ENCODE data around the gene GDF7.

The GDF7 gene

DNA sequence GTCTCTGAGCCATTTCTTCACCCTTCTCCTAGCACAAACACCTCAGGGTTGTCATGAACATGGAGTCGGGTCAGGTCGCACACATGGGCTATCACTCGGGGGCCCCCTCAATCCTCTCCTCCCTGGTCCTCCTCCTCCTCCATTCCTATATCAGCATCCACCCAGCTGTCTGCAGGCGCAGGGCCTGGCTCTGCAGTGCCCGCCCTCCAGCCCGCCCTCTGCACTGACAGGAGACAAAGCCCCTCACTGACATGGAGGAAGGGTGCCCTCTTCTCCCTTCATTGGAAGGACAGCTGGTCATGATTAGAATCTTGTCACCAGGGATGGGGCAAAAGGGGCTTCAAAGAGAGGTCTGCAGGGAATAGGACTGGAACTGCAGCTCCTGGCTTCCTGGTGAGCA, 37.8 kb upstream of the GDF7 start:
- DNase-seq (ENCODE audit: low read depth), result no peak

DNA sequence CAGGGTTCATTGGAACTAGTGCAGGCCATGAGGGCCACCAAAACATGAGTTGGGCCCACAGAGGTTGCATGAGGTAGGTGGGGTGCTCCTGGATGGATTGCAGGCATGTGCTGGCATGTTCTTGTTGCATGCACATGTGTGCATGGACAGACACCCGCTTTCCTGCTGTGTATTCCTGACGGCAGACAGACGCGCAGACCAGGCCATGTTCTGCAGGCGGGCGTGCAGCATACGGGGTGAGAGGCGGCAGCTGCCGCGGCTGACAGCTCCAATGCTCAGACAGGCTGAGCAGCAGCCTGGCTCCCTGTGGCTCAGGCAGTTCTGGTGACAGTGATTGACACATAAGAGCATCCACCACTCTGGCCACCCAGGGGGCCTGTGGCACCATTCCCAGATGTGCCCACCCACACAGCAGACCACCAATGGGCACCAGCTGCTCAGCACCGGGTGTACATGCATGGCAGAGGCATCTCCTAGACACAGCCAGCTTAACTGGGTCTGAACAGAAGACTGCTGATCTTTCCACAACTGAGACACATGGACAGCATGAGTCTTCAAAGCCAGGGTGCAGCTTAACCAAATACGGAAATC, 37.3 kb upstream of the GDF7 start:
- DNase-seq (ENCODE audit: low read depth), result no peak

DNA sequence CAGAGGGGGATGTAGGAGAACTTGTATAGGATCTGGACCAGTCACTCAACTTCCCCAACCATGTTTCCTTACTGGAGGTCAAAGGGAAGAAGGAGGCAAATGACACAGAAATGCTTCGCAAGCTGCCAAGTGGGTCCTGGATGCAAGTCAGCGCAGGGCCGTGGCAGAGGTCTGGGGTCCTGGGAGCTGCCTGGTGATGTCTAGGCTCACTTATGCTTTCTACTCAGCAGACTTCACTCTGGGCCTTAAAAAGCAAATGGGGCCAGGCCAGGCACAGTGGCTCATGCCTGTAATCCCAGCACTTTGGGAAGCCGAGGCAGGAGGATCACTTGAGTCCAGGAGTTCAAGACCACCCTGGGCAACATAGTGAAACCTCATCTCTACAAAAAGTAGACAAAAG, 36.0 kb upstream of the GDF7 start:
- DNase-seq (ENCODE audit: low read depth), result no peak

DNA sequence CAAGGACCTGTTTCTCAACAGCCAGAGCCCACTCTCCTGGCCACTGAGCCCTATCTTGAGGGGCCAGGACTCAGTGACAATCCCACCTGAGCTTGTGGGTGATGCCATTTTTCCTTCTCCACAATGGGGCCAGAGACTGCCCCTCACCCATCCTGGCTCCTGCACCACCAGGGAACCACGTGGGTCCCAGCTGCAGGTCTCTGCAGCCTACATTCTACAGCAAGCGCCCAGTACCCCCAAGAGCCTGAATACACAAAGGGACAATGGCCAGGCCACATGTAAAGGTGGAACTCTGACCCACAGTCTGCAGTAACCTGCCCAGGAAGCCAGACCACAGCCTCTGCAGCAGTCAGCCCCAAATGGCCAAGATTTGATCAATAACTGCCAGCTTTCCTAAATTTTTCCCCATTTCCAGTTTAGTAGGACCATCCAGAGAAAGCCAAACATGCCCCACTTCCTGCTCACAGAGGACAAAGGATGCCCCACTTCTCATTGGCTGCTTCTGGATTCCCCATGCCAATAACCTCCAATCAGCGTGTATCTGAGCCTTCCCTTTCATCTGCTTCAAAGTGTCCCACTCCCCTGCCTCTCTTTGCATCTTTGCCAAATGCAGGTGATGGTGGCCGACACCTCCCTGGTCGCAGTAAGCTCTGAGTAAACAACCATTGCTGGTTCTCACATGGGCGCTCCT, 35.2 kb upstream of the GDF7 start:
- no peak for DNase-seq (ENCODE audit: low read depth)

DNA sequence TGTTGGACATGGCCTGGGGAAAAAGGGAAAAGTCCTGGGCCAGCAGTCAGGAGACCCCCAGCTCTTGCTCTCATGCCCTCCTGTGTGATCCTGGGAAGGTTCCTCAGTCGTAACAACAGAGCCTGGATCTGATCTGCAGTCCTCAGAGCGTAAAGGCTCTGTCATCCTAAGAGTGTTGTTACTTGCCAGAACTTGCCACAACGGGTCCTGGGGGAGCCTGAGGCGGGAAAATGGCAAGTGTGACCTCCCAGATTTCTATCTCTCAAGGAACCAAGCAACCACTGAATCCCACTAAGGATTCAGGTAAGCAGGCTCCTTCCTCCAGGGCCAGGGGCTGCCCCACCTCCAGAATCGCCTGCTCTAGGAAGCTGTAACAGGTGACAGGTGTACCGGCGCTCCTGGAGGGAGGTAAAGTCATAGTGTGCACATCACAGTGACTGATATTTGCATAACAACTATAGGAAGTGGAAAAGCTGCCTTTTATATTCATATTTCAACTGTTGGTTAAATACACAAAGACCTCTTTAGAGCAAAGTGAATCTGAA, 34.4 kb upstream of the GDF7 start:
- DNase-seq (ENCODE audit: low read depth), result no peak

DNA sequence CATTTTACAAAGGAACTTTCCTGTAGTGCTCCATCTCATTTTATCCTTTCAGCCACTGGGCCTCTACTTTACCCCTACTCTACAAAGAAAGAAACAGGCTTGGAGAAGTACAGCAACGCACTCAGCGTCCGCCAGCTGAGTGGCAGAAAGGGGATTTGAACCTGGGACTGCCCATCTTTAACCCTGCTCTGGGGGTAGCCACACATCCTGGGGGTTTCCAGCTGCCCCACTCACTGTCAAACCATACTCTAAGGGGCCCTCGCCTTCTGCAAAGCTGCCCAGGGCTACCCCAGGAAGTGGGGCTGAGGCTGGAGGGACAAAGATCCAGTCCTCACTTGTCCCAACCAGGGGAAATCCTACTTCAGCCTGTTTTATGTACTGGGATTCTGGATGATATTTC, 33.9 kb upstream of the GDF7 start:
- DNase-seq (ENCODE audit: low read depth), result no peak

DNA sequence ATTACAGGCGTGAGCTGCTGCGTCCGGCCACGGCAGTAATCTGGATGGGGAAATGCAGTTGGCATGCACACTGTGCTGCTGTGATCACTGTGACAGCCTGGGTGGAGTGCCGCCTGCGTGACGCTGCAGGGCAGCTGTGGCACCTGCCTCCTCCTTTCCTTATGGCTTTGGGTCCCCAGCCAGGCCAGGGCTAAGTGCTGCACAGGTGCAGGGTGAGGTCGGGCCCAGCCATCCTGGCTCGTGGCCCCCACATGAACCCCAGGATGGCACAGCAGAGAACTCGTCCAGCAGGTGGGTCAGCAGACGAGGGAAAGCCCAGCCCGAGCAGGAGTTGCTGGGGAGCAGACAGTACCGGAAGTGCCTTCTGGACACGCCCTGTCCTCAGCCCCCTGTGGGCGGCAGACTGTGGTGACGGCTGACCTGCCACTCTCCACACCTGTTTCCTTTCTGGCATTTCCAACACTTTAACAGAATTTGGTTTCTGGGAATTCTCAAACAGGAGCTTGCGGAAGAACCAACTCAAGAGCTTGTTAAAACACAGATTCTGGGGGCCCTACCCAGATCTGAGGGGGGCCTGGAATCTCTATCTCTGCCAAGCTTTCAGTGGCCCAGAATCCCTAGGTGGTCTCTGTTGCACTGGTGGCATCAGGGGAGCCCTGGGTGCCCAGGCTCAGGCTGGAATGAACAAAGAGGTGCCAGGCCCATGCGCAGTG, 33.0 kb upstream of the GDF7 start:
- no peak for DNase-seq (ENCODE audit: low read depth)

DNA sequence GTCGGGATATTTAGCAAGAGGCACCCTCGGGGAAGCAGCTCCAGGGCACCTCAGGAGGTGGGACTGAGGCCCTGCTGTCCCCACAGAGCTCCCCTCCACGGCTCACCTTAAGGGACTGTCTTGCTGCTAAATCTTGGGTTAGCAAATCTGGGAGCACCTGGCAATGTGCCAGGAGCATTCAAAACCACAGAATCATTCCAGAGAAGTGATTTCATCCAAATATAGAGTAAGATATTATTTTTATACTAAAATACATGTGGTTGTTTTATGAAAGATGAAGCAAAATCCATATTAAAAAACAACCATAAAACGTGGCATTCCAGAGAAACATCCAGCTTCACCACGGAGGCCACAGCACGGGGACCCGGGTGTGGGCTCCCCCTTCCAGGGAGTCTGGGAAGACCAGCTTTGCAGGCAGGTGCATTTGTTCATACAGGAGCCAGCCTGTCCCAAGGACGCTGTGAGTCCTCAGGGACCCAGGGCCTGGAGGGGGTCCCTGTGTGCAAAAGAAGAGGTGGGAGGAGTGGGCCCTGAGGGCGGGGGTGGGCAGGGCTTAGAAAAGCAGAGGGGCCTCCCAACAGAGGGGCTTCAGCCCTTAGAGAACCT, 32.3 kb upstream of the GDF7 start:
- peak; percentile 27 for DNase-seq (ENCODE audit: low read depth)

DNA sequence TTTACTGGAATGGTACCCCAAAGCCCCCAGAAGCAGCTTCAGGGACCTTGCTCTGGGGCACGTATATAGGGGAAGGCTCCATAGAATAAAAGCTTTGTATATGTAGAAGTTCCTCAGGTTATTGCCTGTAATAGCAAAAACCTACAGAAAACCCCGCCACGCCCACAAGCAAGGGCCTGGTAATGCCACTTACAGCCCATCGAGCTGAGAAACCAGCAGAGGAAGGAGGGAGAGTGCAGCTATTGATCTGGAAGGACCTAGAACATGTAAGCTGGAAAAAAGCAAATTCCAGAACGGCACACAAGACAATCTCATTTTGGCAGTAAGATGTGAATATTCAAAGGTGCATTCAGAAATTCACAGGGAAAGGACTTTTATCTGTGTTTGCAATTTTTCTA, 31.8 kb upstream of the GDF7 start:
- DNase-seq (ENCODE audit: low read depth), result no peak

DNA sequence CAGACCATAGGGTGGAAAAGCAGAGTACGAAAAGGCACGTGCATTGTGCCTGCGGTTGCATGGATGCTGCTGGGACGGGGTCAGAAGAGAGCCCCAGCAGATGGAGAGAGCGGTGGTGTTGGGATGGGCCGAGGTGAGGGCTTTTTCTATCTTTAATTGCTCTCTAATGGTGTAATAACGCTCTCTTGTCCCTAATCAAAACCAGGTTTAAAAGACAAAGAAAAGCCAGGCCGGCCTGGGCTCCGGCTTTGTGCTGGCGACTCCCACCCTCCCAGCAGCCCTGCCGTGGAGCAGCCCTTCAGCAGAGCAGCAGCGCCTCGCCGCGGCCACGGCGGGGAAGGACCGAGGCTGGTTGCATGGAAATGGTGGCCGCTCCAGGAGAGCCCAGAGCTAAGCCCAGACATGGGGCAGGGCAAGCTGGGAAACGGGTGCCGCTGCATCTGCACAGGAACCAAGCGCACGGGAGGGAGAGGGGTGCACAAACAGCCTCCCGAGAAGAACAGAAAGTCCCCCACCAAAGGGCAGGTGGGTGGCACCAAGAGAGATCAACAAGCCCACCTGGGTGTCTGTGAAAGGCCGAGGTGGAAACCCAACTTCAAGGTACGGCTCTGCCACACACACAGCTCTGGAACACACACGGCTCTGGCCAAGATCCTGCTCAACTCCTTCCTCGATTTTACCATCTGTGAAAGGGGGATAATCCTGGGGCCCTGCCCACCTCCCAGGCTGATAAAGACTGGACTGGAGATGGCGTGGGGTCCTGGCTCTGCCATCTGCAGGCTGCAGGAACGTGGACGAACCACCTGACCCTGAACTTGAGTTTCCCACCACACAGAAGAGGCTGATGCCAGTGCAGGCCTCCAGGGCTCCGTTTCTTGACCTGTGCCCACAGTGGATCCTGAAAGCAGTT, 31.0 kb upstream of the GDF7 start:
- peak; percentile 75 for DNase-seq (ENCODE audit: low read depth)

DNA sequence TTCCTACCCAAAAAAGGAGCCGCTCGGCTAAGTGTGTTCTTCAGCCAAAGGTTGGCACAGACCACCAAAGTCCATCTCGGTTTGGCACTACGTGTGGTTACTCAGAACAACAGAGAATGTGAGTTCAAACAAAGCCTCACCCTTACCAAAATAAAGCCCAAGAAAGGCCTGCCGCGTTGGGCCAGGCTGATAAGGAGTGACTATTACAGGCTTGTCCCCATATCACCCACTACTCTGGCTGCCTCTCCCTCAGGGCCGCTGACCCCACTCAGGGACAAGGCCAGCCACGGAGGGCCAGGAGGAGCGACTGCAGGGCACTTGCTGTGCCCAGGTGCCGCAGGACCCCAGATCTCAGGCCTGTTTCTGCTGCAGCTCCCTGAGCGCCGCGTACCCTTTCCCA, 29.8 kb upstream of the GDF7 start:
- DNase-seq (ENCODE audit: low read depth), result no peak

DNA sequence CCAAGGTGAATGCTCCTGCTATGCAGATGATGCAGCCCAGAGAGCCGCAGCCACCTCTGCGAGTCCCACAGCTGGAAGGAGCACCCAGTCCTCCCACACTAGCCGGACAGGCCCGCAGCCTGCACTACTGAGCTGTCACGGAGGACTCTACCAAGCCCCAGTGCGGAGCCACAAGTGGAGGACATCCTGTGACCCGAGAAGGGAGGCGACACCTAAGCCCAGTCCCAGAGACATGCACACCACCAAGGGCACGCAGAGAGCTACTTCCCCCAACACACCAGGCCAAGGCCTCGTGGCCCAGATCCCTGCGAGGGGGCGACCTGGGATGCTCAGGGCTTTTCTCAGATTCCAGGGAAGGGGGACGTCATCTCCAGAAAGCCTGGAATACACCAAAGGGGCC, 28.9 kb upstream of the GDF7 start:
- no peak for DNase-seq (ENCODE audit: low read depth)

DNA sequence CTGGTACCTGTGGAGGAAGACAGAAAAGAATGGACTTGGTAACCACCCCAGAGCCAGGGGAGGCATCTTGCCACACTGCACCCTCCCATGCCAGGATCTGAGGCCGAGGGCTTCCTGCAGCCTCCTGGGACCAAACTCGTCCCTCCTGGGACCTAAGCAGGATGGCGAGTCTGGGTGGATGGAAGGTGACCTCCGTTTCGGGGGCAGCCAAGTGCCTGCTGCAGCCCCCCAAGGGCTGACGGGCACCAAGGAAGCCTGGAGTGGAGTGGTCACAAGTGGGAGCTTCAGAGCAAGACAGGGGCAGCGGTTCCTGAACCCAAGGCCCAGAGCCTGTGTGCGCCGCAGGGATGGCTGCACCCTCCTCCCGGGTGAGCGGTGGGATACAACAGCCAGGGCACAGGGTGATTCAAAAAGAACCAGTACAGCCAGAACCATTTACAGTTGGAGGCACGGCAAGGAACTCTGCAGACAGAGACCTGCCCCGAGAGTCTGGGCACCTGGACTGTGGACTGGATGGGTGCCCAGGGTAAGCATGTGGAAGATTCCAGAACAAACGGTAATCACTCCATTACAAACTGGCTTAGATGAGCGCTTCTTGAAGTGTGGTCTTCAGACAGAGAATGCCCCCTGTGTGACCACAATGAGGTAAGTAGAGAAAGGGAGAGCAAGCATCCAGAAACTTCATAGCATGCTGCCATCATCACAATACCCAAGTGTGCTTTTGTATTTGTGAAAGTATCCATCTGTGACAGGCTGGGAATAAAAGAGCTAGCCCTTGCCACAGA, 28.1 kb upstream of the GDF7 start:
- DNase-seq (ENCODE audit: low read depth), result no peak

DNA sequence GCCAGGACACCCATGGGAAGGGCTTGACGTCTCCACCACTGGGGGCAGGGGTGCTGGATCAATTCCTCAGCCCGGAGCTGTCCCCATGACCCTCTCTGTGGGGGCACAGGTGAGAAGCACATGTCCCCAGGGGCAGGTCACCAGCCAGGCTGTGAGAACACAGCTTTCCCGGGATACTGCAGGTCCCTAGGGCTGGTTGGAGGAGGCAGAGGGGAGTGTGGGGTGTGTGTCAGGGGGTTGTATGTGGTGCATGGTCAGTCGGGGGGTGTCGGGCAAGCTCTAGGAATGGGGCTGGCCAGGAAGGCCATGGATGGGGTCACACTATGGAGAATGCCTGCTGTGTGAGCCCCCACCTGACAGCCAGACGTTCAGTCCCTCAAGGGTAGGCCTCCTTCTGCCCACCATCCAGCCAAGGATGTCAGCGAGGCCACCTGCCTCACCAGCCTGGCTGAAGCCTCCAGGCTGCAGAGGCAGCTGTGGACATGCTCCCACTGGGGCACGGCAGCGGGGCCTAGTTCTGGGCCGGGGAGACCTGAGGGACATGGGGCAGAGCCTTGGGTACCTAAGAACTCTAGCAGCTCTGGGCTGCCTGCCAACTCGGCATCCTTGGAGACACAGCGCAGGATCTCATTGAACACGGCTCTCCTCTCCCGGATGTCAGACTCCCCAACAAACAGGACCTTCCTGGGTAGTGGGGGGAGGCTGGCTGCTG, 26.4 kb upstream of the GDF7 start:
- no peak for DNase-seq (ENCODE audit: low read depth)

DNA sequence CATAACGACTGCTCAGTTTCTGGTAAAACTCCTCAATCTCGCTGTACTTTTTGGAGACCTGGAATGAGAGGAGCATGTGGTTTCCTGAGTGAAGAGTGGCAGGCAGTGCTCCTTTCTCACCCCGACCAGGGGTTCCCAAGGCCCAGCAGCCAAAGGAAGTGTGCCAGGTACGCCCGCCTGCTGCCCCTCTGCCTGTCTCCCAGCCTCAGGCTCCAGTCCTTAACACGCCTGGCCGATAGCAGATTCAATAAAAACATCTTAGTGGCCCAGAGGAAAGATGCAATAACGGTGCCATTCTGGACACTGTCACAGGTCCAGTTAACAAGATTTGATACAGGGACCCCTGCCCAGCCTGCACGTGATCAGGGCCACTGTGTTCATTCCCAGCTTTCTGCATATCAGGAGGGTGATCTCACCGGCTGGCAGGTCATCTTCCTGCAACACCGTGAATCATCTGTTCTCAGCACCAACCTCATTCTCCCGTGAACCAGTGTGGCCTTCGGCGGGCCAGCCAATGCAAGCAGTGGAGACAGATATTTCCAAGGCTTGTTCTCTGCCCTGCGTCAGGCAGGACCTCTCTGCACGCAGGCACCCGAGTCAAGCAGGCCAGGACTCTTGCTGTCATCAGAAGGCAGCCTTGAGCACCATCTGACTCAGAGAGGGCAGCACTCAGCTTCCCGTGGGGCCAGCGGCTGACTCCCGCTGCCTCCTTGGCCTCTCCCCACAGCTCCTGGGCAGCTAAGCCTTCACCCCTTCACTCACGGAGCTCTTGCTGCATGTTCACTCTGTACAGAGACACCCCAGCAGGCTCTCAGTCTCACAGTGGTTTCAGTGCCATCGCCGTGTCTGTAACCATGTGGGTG, 25.6 kb upstream of the GDF7 start:
- DNase-seq (ENCODE audit: low read depth), result no peak

DNA sequence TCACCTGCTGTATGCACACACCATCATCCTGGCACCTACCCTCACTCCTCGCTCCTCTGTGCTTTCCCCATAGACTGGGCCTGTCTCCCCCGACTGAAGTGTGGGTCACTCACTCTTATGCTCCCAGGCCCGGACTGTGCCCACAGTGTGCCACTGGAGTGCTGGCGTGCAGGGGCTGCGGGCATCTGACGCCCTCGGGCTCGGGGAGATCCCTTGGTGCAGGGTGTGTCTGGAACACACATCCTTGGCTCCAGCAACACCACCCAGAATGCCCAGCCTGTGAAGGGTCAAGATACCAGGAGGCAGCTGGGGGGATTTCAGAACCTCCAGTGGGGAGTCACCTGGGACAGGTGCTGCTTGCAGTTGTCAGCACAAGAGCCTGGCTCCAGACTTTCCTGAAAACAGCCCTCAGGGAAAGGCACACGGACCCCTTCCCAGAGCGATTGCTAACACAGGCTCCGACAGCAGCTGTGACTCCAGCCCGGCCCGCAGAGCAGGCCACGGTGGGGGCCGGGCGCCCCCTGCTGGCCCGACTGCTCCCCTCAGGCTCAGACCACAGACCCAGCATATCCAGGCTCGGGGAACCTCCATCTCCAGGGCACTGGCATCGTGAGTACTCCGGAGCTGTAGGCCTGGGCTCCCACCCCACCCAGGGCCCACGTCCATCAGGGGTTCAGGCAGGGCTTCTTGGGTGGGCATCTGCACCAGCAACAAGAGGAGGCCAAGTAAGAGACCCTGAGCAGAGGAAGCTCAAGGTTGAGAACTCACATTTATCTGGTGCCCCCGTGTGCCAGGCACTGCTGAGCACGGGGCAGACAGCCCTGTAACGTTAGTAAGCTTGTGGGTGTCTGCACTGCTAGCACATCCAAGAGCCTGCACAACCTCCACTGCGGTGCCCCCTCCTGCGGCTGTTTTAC, 24.6 kb upstream of the GDF7 start:
- peak; percentile 35 for DNase-seq (ENCODE audit: low read depth)

DNA sequence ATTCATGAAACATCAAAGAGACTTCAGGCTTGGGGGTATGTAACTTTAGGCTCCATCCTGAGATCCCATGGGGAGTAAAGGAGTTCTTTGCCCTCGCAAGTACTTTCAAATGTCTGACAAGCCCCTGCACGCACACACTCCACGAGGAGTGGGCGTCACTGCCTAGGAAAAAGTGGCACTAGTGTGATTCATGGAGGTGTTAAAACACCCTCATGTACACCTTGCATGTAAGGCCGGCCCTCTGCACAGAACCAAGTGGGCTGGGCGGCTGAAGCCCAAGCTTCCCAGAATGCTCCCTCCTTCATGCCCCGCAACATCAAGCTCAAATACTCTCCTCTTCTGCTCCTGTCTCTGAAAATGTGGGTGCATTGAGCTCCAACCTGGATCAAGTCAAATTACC, 23.9 kb upstream of the GDF7 start:
- no peak for DNase-seq (ENCODE audit: low read depth)

DNA sequence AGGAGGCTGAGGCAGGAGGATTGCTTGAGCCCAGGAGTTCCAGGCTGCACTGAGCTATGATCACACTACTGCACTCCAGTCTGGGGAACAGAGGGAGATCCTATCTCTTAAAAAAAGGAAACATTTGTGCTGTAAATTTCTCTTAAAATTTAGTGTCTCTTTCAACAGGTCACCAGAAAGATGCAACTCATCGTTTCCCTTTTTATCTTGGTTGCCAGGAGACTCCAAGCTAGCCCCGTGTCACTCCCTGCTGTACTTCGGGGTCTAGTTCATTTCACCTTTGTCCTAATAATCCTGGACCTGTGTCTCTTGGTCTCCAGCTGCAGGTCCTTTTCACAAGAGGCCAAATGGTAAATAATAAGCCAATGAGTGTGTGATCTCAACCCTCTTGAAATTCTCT, 23.1 kb upstream of the GDF7 start:
- DNase-seq (ENCODE audit: low read depth), result no peak

All from fibroblast of the conjunctiva (primary cell).